GM18909 (cell line): ENCODE results near the gene ACSBG1.

Source experiments
- ATAC-seq: cut with Tn5 transposase; IDR thresholded peaks from one replicate; pipeline ENCODE4 v1.9.1; 2021; ENCODE audit warnings: mild to moderate bottlenecking; ENCODE audit not compliant: unreplicated experiment, poor library complexity

The ACSBG1 gene

DNA sequence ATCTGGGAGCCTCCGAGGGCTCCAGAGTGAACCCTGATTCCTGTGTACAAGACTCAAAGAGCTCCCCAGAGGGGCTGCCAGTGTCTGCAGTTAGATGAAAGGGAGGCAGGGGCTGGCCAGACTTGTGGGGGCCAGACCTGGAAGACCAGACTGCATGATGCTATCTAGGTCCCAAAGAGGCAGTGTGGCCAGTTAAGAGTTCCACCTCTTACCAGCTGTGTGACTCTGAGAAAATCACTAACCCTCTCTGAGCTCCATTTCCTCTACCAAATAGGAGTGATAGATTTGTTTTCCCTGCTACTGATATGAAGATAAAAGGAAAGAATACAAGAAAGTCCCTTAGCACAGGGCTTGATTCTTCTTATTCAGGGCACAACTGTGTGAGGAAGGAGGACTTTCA is 29.0 kb downstream of the ACSBG1 start:
- no peak for ATAC-seq

GRCh38 chr15:78204351-78205309 is 29.7 kb downstream of the ACSBG1 start:
- no peak for ATAC-seq

DNA sequence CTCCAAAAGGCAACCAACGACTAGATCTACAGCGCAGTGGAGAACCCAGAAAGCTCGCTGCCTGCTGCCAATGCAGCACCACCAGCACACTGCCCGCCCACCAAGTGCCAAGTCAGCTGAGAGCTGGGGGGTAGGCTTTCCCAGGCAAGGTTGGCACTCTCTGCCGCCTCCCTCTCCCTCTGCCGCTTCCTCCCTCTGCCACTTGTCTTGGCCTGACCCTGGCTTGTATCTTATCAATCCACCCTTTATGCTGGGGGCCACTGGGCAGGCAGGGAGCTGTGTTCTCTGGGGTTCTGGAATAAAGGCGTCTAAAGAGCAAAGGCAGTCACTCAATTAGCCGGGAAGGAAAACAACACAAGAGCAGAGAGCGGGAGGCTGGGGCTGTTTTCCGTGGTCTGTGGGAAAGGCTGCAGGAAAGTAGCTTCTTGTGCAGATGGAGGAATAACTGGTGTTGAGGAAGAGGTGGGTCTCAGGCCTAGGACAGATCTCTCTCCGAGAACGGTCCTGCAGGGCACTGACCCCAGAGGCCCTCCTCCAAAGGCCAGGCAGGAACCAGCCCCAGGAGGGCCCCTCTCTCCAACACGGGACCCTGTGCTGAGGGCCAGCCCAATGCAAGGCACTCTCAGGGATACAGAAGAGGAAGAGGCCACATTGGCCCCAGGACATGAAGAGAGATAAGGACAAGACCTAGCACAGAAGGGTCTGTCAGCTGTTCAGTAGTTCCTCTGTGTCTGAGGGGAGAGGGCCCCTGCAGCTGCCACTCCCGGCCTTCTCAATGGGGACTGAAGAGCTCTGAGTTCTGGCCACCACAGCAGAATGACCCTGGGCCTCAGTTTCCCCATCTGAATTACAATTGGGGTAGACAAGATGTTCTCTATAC is 30.8 kb downstream of the ACSBG1 start:
- ATAC-seq: no peak

GRCh38 chr15:78201281-78202190 is 32.8 kb downstream of the ACSBG1 start:
- ATAC-seq: no peak

DNA sequence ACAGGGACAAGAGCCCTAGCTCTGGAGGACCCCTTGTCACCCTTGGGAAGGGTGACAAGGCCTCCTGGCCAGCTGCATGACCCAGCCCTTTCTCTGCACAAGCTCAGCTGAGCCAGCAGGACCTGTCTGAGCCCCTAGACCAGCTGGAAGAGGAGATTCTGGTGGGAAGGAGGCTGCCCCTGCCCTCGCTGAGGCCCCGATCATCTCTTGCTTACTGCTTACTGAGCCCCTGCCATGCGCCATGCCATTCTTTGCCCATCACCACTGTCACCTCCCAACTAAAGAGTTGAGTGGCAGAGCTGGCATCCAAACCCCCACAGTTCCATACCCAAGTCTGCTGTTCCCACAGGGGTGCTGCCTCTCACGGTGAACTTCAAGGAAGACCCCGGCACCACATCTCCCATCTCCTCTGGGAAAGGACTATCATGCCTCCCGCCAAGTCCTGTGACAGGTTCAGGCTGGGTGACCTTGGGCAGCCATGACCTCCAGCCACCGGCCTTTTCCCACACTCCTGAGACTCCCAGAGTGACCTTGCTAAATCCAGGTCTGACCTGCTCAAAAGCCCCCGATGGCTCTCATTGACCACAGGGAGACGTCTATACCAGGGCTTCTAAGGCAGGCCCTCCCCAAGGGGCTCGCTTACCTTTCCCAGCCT is 34.0 kb downstream of the ACSBG1 start:
- ATAC-seq: no peak

- ATAC-seq: no peak
Measured at GRCh38 chr15:78197632-78198031, 36.7 kb downstream of the ACSBG1 start.

DNA sequence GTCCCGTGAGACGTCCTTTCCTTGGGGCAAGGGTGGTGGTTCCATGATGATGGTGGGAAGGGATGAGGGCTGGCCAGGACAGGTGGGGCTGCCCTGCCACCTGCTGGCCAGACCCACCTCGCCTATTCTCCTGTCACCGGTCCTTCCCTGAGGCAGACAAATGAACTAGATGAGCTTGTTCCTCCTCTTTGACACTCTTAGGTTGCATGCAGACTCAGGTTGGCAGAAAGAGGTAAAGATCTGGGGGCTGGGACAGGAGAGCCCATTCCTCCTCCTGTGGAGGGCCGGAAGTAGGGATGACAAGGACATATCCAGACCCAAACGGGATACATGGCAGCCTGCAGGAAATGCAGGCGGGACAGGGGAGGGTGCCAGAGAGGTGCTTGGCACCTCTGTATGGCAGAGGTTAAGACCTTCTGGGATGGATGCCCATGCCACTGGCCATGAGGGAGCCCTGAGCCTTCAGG is 38.6 kb downstream of the ACSBG1 start:
- no peak for ATAC-seq

DNA sequence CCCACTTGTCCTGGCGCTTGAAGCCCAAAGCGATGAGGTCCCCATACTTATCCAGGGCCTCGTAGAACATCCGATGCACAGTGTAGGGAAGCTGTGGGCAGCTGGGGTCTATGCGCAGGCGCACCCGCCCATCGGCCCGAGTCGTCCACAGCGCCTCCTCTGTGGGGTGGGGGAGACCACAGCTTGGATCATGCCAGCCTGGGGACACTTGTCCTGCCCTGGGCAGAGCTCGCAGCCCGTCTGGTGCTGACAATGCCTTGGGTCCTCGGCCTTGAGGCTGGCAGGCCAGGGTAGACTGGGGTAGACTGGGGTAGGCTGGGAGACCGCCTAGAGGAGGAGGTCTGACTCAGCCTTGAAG is 39.8 kb downstream of the ACSBG1 start:
- ATAC-seq: no peak

- ATAC-seq: no peak
Measured at GRCh38 chr15:78193731-78194567, 40.4 kb downstream of the ACSBG1 start.

DNA sequence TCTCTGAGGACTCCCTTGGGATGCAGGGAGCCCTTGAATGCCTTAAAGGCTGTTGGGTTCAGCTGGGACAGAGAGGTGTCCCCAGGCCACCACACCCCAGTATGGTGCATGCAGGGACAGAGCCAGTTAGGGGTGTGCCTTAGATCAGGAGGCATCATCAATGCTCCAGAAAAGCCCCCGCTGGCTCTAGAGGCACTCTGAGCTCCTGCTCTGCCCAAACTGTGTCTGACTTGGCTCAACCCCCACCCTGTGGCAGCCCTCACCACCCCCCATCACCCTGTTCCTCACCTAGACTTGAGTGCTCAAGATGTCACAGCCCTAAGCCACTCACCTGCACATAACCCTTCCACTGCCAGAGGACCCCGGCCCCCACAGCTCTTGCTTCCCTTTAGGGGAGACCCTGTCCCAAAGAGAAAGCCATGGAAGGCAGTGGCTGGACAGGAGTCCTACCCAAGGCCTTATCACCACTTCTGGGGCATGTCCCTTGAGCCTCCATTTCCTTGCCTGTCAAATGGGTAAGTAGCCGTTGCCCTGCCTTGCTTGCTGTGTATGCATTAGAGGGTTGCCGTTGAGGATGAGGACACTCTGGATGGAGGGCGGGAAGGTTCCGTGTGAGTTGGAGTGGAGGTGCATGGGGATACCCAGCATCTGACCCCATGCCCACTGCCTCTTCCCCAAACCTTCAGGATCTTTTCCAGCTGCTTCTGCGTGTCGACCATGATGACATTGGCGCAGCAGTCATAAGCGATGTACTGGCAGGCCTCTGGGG is 41.4 kb downstream of the ACSBG1 start:
- ATAC-seq: no peak

- ATAC-seq: no peak
Measured at GRCh38 chr15:78182821-78183220, 51.5 kb downstream of the ACSBG1 start.

GRCh38 chr15:78182336-78182700 is 52.0 kb downstream of the ACSBG1 start:
- ATAC-seq: no peak

GRCh38 chr15:78179906-78180305 is 54.5 kb downstream of the ACSBG1 start:
- no peak for ATAC-seq

GRCh38 chr15:78179286-78179840 is 55.0 kb downstream of the ACSBG1 start:
- no peak for ATAC-seq

- ATAC-seq: no peak
Measured at GRCh38 chr15:78178064-78178463, 56.3 kb downstream of the ACSBG1 start.

- ATAC-seq: no peak
Measured at GRCh38 chr15:78177447-78177873, 56.9 kb downstream of the ACSBG1 start.

DNA sequence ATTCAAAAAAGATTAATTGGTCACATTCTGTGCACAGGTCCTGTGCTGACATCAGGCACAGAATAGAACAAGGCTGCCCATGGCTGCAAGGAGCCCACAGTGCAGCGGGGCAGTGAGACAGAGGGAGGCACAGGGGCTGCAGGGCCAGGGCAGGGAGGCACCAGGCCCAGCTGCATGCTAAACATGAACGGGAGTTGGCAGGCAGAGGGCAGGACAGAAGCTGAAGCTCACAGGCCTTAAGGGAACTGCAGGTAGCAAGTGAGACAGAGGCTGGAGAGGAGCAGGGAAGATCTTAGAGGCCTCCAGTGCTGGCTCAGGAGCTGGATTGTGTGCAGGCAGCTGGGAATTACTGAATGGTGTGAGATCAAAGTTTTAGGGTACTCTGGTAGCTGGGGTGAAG is 59.0 kb downstream of the ACSBG1 start:
- no peak for ATAC-seq

DNA sequence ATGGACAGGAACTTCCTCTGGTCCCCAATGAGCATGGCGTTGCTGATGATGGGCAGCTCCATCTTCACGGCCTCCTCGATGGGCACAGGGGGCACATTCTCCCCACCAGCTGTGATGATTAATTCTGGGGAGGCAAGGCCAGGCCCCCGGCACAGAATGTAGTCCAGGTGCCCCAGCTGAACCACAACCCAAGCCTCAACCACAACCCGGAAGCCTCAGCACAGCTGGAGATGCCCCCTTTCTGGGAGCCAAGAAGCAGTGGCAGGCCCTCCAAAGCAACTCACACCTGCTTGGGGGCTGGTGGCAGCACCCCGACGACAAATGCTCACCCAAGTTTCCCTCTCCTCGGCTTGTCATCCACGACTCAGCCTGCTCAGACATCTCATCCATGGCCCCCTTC is 60.0 kb downstream of the ACSBG1 start:
- no peak for ATAC-seq
